ENCODE measurements around the gene NKAIN1. TPM values are rescaled to one million over a fixed set of nuclear protein-coding genes. Genes with fewer than 3 reads are reported as not detected.

Gene NKAIN1
- polyA plus RNA-seq, 1 donor from 2014 or later, result 33.4 TPM

- no peaks in the 10 kb centered on the region for H3K9me2 ChIP-seq (ENCODE audit: insufficient read depth, low read length)
- no peak for TF ChIP-seq SMC3 (conservative IDR thresholded peaks at IDR 0.05; ENCODE audit: poor library complexity)
- no peak for TF ChIP-seq REST (IDR thresholded peaks at IDR 0.05; ENCODE audit: borderline replicate concordance)
- TF ChIP-seq RAD21 (conservative IDR thresholded peaks at IDR 0.05), result no peak
- no peak for TF ChIP-seq POLR2AphosphoS5 (IDR thresholded peaks at IDR 0.05)
- no peak for TF ChIP-seq TAF1 (IDR thresholded peaks at IDR 0.05; ENCODE audit: low read depth)
- no peak for TF ChIP-seq EZH2 (IDR thresholded peaks at IDR 0.05; ENCODE audit: borderline replicate concordance, insufficient read depth, low read length, poor library complexity, severe bottlenecking)
- TF ChIP-seq CTCF (IDR thresholded peaks at IDR 0.05; ENCODE audit: poor library complexity, severe bottlenecking), result peak; percentile 28
- no peak for TF ChIP-seq EP300 (conservative IDR thresholded peaks at IDR 0.05; ENCODE audit: poor library complexity, severe bottlenecking)
- no peaks in the 10 kb centered on the region for H3K9me3 ChIP-seq (ENCODE audit: low read length)
- H3K79me2 ChIP-seq (replicated peaks; ENCODE audit: insufficient read depth, low read length), result no peaks in the 10 kb centered on the region
- no peak overlapping the region for H3K4me2 ChIP-seq (ENCODE audit: low read length)
- peak overlapping the region; percentile 48 for H3K27ac ChIP-seq (ENCODE audit: low read length)
- H3K36me3 ChIP-seq (ENCODE audit: insufficient read depth, low read length), result no peaks in the 10 kb centered on the region
- H3K27me3 ChIP-seq (ENCODE audit: insufficient read depth, low read depth, low read length), result no peaks in the 10 kb centered on the region
- no peaks in the 10 kb centered on the region for H3F3A ChIP-seq (ENCODE audit: insufficient read depth, low read length, poor library complexity, severe bottlenecking)
- peak overlapping the region; percentile 17 for H3K9ac ChIP-seq (ENCODE audit: low read length)
- H4K20me1 ChIP-seq (ENCODE audit: insufficient read depth), result no peaks in the 10 kb centered on the region
- H2AFZ ChIP-seq (ENCODE audit: low read depth, low read length), result no peak overlapping the region
- H3K4me3 ChIP-seq (ENCODE audit: low read length), result peak overlapping the region; percentile 7
These were observed 25.2 kb downstream of the NKAIN1 start for GRCh38 chr1:31214316-31215064.

DNA sequence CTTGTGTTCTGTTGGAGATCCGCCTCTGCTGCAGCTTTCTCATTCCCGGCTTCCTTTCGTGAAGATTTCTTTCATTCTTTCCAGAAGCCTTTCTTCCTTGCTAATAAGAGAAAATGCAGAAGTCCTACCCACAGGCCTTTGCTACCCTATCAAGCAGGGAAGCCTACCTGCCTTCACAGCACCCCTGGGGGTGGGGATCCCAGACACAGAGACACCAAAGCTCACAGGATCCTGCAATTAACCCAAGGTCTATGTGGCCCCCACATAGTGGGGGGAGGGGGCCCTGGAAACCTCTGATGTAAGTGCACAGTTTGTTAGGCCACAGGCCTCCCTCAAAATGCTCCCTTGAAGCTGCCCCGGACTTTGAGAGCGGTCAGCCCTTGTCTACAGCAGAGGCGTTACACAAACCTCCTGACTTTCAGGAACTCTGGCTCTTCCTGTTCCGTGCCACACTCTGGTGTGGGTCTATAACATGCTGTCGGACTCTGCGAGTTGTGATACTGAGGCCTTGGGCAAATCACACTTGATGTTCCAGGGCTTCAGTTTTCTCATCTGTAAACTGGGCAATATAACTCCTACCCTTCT lies 31.2 kb downstream of the NKAIN1 start:
- Histone ChIP-seq H3K79me2 (replicated peaks; ENCODE audit: insufficient read depth, low read length) (no peaks in the 10 kb centered on the region), H4K20me1 (ENCODE audit: insufficient read depth) (no peaks in the 10 kb centered on the region), H3K9me3 (ENCODE audit: low read length) (no peaks in the 10 kb centered on the region), H3K36me3 (ENCODE audit: insufficient read depth, low read length) (no peaks in the 10 kb centered on the region), H3F3A (ENCODE audit: insufficient read depth, low read length, poor library complexity, severe bottlenecking) (no peaks in the 10 kb centered on the region), H3K9ac (ENCODE audit: low read length) (no peak overlapping the region), H3K27me3 (ENCODE audit: insufficient read depth, low read depth, low read length) (no peaks in the 10 kb centered on the region), H3K9me2 (ENCODE audit: insufficient read depth, low read length) (no peaks in the 10 kb centered on the region), H3K4me3 (ENCODE audit: low read length) (no peak overlapping the region), H3K27ac (ENCODE audit: low read length) (no peak overlapping the region), H3K4me2 (ENCODE audit: low read length) (no peak overlapping the region), H2AFZ (ENCODE audit: low read depth, low read length) (no peak overlapping the region)
- TF ChIP-seq CTCF (IDR thresholded peaks at IDR 0.05; ENCODE audit: poor library complexity, severe bottlenecking), result no peak
- TF ChIP-seq TAF1 (IDR thresholded peaks at IDR 0.05; ENCODE audit: low read depth), result no peak
- no peak for TF ChIP-seq MXI1 (conservative IDR thresholded peaks at IDR 0.05; ENCODE audit: poor library complexity, severe bottlenecking)
- no peak for TF ChIP-seq RAD21 (conservative IDR thresholded peaks at IDR 0.05)
- no peak for TF ChIP-seq SMC3 (conservative IDR thresholded peaks at IDR 0.05; ENCODE audit: poor library complexity)
- TF ChIP-seq POLR2AphosphoS5 (IDR thresholded peaks at IDR 0.05), result no peak
- no peak for TF ChIP-seq REST (IDR thresholded peaks at IDR 0.05; ENCODE audit: borderline replicate concordance)
- TF ChIP-seq EZH2 (IDR thresholded peaks at IDR 0.05; ENCODE audit: borderline replicate concordance, insufficient read depth, low read length, poor library complexity, severe bottlenecking), result no peak
- no peak for TF ChIP-seq EP300 (conservative IDR thresholded peaks at IDR 0.05; ENCODE audit: poor library complexity, severe bottlenecking)

Data from neural cell (in vitro differentiated cells).